ENCODE measurements around the gene RCOR3. TPM values are rescaled to one million over a fixed set of nuclear protein-coding genes. Genes with fewer than 3 reads are reported as not detected.

Gene RCOR3
- total and polyA plus RNA-seq, 2 of the 8 experiments (the other 6 are each of a cell fraction or from before 2014, with no cell fraction given), result 21.4 to 36.3 TPM

DNA sequence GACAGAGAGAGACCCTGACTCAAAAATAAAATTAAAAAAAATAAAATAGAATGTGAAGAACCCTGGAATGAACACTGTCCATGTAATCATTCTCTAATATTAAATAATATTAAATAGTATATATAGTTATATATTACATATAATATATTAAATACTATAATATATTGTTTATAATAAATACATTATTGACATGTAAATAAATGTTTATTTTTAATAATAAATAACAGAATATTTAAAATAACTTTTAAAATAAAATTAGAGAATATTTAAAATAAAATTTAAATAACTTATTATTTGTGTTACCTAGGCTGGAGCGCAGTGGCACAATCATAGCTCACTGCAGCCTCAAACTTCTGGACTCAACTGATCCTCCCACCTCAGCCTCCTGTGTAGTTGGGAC, 99.5 kb downstream of the RCOR3 start (continued):
- TF ChIP-seq TEAD4 (IDR thresholded peaks at IDR 0.05; ENCODE audit: low read depth, low read length) (no peak), BACH1 (IDR thresholded peaks at IDR 0.05; ENCODE audit: low read length) (no peak), JUN (IDR thresholded peaks at IDR 0.05; ENCODE audit: low read depth, low read length) (no peak), JUND (IDR thresholded peaks at IDR 0.05; ENCODE audit: low read length) (no peak), RAD21 (IDR thresholded peaks at IDR 0.05 in 1 of 2, conservative IDR thresholded peaks at IDR 0.05 in 1 of 2; ENCODE audit: low read depth in 2 of 2, low read length in 2 of 2) (no peak)
